T-helper 17 cell (primary cell): ENCODE data around the gene OR2L3. TPM values are rescaled to one million over a fixed set of nuclear protein-coding genes. Genes with fewer than 3 reads are reported as not detected.

Source experiments
- ATAC-seq: fragments of 150-1000 bp; cut with Tn5 transposase; 2 replicates; pipeline ENCODE4 v1.10.0; 2021; ENCODE audit warnings: mild to moderate bottlenecking, moderate library complexity
- DNase-seq, 3 donors: peaks; one replicate each; pipeline versions ENCODE4 v3.0.0 to v3.0.0-alpha.2; 2020 to 2021
- H3K9me3 ChIP-seq: one replicate; pipeline ENCODE4 v1.7.0; 2013; ENCODE audit warnings: low read length, mild to moderate bottlenecking; ENCODE audit not compliant: control insufficient read depth, poor library complexity, severe bottlenecking
- H3K27ac Mint-ChIP-seq: one replicate; pipeline ENCODE4 v1.8.0; 2022; ENCODE audit warnings: mild to moderate bottlenecking, moderate library complexity, mixed read lengths
- H3K27me3 Mint-ChIP-seq: one replicate; pipeline ENCODE4 v1.8.0; 2022; ENCODE audit warnings: mixed read lengths
- H3K36me3 Mint-ChIP-seq: one replicate; pipeline ENCODE4 v1.8.0; 2022; ENCODE audit warnings: low read depth, mixed read lengths
- H3K4me1 Mint-ChIP-seq: one replicate; pipeline ENCODE4 v1.8.0; 2022; ENCODE audit warnings: mild to moderate bottlenecking, mixed read lengths
- H3K4me3 Mint-ChIP-seq: one replicate; pipeline ENCODE4 v1.8.0; 2022; ENCODE audit warnings: mild to moderate bottlenecking, moderate library complexity, mixed read lengths
- total RNA-seq, 4 donors: library from RNA in 2 of 4; stranded (reverse) in 2 of 4; gene quantifications; one replicate each; pipeline ENCODE4 v1.2.3 and lab custom pipeline; 2022 to 2026

The OR2L3 gene, protein sequence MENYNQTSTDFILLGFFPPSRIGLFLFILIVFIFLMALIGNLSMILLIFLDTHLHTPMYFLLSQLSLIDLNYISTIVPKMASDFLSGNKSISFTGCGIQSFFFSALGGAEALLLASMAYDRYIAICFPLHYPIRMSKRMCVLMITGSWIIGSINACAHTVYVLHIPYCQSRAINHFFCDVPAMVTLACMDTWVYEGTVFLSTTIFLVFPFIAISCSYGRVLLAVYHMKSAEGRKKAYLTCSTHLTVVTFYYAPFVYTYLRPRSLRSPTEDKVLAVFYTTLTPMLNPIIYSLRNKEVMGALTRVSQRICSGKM
- total RNA-seq (not detected), total RNA-seq (lab: John Stamatoyannopoulos, UW) (0 reads per million in 2 donors)

DNA sequence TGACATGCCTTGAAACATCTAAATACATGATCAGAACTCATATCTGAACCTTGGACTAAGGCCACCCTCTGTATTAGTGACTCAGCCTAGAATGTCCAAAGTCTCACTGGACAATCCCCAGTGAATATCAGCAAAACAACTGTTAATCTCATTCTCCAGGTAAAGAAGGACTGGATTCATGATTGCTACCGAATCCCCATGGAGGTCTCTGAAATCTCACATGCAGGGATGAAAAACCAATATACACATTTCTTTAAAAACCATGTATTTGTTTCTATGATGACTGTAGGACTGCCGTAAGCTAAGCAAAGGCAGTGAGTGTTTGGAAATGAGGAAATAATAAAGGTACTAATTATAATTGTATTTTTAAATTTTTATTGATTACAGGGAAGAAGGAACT is at the start of gene OR2L3:
TSS of gene OR2L3 (plus strand) at position 301 of the 400 bp plus-strand sequence. CDS start 13,846 bp downstream, outside the sequence.
- Mint-ChIP-seq H3K36me3 (no peaks in the 10 kb centered on the region), H3K4me3 (no peak within 1 kb of the TSS), H3K27me3 (no peaks in the 10 kb centered on the region), H3K4me1 (no peaks in the 10 kb centered on the region), H3K27ac (no peak within 1 kb of the TSS)
- ATAC-seq (no peak), DNase-seq (no peak)
- H3K9me3 ChIP-seq: peaks cover 3% of the 10 kb centered on the region

DNA sequence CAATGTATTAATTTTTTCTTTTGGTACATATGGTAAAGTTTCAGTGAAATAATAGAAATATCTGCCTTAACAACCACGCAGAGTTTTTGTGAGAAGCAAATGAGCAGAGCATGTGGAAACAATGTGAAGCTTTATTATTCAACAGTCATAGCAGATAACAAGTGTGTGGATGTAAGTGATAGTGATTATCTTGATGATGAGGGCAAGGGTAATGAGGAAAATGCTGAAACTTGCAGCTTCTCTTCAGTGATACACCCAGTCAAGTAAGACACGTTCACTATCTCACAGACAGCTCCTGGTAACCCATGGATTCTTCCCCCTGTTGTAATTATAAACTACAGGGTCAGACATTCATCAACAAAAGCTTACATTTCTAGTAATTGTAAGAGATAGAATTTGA is 47.8 kb upstream of the OR2L3 start:
- H3K27ac Mint-ChIP-seq: no peak overlapping the region
- no peak for DNase-seq
- no peaks in the 10 kb centered on the region for H3K27me3 Mint-ChIP-seq
- peaks cover 3% of the 10 kb centered on the region for H3K36me3 Mint-ChIP-seq
- ATAC-seq: no peak
- no peak overlapping the region for H3K4me3 Mint-ChIP-seq
- H3K9me3 ChIP-seq: no peaks in the 10 kb centered on the region
- no peaks in the 10 kb centered on the region for H3K4me1 Mint-ChIP-seq

DNA sequence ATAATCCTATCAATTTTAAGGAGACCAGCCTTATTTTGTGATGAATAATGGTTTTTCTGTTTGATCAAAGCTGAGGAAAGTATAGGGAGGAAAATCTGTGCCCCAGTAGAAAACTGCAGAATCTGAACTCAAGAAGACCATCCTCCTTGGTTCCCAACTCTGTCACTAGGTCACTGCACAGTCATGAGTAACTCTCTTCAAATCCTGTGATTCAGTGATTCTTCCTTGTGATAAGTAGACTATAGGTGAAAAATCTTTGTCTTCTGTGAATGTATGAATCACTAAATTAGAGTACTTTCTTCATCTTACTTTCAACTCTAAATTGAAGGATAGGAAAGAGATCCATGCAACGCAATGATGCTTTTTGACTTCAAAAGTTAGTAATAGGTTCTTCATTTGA is 46.5 kb upstream of the OR2L3 start:
- no peak for DNase-seq
- H3K9me3 ChIP-seq: no peaks in the 10 kb centered on the region
- peaks cover 3% of the 10 kb centered on the region for H3K36me3 Mint-ChIP-seq
- H3K4me1 Mint-ChIP-seq: no peaks in the 10 kb centered on the region
- H3K27ac Mint-ChIP-seq: no peak overlapping the region
- no peaks in the 10 kb centered on the region for H3K27me3 Mint-ChIP-seq
- H3K4me3 Mint-ChIP-seq: no peak overlapping the region
- no peak for ATAC-seq

DNA sequence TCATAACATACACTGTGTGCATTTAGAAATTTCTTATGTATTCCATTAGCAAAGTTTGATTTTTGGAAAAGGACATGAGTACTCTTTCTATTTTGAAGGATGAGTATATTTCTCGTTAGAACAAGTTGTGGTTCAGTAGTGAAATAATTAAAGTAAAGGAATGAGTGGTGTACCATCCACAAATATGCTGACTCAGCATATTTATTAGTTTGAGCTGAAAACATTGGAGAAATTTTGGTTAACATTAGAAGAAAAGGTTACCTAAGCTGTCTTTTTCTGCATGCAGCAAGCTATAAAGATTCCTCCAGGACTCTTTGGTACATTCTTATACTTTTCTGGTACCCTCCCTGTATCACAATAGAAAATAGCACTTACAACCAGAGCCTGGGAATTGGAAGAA is 38.9 kb upstream of the OR2L3 start:
- ATAC-seq: no peak
- Mint-ChIP-seq H3K27ac (no peak overlapping the region), H3K4me1 (no peaks in the 10 kb centered on the region)

DNA sequence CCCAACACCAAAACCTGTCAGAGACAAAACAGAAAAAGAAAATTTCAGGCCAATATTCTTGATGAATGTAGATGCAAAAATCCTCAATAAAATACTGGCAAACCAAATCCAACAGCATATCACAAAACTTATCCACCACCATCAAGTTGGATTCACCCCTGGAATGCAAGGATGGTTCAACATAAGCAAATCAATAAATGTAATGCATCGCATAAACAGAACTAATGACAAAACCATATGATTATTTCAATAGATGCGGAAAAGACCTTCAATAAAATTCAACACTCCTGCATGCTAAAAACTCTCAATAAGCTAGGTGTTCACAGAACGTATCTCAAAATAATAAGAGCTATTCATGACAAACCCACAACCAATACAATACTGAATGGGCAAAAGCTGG is 37.0 kb upstream of the OR2L3 start:
- peaks cover 8% of the 10 kb centered on the region for H3K9me3 ChIP-seq
- Mint-ChIP-seq H3K4me3 (no peak overlapping the region), H3K27ac (no peak overlapping the region), H3K27me3 (no peaks in the 10 kb centered on the region), H3K36me3 (no peaks in the 10 kb centered on the region), H3K4me1 (no peaks in the 10 kb centered on the region)
- ATAC-seq (no peak), DNase-seq (no peak)

More for the DNA sequence above, 38.9 kb upstream of the OR2L3 start:
- Mint-ChIP-seq H3K4me3 (no peak overlapping the region), H3K27me3 (no peaks in the 10 kb centered on the region), H3K36me3 (peaks cover 3% of the 10 kb centered on the region)
- peaks cover 8% of the 10 kb centered on the region for H3K9me3 ChIP-seq
- DNase-seq: no peak

DNA sequence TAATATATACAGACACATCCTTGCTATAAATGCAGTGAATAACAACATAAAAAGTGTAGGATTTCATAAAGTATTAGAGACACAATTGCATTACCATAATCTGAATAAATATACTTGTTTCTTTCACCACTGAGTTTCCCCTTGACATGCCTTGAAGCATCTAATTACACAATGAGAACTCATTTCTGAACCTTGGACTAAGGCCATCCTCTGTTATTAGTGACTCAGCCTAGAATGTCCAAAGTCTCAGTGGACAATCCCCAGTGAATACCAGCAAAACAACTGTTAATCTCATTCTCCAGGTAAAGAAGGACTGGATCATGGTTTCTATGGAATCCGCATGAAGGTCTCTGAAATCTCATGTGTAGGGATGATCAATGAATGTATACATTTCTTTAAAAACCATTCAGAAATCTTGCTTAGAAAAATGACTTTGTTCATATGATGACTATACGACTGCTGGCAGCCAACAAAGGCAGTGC is 33.4 kb upstream of the OR2L3 start, which contains the start of gene OR2L5:
TSS of gene OR2L5 (plus strand) at position 432 of the 482 bp plus-strand sequence. CDS start 8,288 bp downstream, outside the sequence.
- ATAC-seq: no peak
- H3K27ac Mint-ChIP-seq: no peak within 1 kb of the TSS
- no peaks in the 10 kb centered on the region for H3K27me3 Mint-ChIP-seq
- no peaks in the 10 kb centered on the region for H3K36me3 Mint-ChIP-seq
- DNase-seq: no peak
- H3K4me1 Mint-ChIP-seq: no peaks in the 10 kb centered on the region
- peaks cover 5% of the 10 kb centered on the region for H3K9me3 ChIP-seq
- H3K4me3 Mint-ChIP-seq: no peak within 1 kb of the TSS

DNA sequence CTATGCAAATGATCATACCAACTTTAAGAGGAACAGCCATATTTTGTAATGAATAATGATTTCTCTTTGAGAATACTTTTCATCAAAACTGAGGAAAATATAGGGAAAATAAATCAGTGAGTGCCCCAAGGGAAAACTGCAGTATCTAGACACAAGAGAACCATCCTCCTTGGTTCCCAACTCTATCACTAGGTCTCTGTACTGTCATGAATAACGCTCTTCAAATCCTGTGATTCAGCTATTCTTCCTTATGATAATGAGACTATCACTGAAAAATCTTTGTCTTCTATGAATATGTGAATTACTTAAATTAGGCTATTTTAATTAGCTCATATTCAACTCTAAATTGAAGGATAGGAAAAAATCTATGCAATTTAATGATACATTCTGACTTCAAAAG is 30.8 kb upstream of the OR2L3 start:
- ATAC-seq (no peak), DNase-seq (no peak)
- no peak overlapping the region for H3K4me3 Mint-ChIP-seq
- H3K27me3 Mint-ChIP-seq: no peaks in the 10 kb centered on the region
- H3K9me3 ChIP-seq: no peaks in the 10 kb centered on the region
- no peaks in the 10 kb centered on the region for H3K36me3 Mint-ChIP-seq
- no peak overlapping the region for H3K27ac Mint-ChIP-seq
- no peaks in the 10 kb centered on the region for H3K4me1 Mint-ChIP-seq

DNA sequence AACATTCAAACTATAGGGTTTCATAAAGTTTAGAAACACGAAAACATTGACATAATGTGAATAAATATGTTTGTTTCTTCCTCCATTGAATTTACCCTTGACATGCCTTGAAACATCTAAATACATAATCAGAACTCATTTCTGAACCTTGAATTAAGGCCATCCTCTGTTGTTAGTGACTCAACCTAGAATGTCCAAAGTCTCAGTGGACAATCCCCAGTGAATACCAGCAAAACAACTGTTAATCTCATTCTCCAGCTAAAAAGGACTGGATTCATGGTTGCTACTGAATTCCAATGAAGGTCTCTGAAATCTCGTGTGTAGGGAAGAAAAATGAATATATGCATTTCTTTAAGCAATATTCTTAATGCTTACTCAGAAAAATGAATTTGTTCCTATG is 16.9 kb upstream of the OR2L3 start, which contains the start of gene OR2L2:
TSS of gene OR2L2 (plus strand) at position 301 of the 400 bp plus-strand sequence. CDS start 8,198 bp downstream, outside the sequence.
- Mint-ChIP-seq H3K36me3 (peaks cover 2% of the 10 kb centered on the region), H3K27ac (no peak within 1 kb of the TSS), H3K4me1 (no peaks in the 10 kb centered on the region), H3K4me3 (no peak within 1 kb of the TSS), H3K27me3 (no peaks in the 10 kb centered on the region)
- ATAC-seq (no peak), DNase-seq (no peak)
- peaks cover 3% of the 10 kb centered on the region for H3K9me3 ChIP-seq

DNA sequence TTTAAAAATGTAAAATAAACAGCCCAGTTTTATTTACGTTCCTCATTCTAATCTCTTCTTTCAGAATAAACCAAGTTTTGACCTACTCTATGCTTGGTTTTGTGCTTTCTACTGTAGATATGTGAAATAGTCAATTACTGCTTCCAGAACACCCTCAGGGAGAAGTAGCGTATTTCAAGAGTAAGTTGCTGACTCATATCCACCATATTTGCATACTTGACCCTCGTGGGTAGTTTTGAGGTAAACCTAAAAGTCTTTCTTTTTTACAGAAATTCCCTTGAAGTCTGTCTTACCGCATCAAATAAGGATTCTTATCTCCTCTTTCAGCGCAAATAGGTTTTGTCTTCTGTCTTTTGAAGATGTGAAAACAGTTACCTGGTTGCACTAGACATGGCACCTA is 1.4 kb upstream of the OR2L3 start:
- ATAC-seq (no peak), DNase-seq (no peak)
- H3K9me3 ChIP-seq: peaks cover 3% of the 10 kb centered on the region
- Mint-ChIP-seq H3K27ac (no peak overlapping the region), H3K4me1 (no peaks in the 10 kb centered on the region), H3K4me3 (no peak overlapping the region), H3K27me3 (no peaks in the 10 kb centered on the region), H3K36me3 (no peaks in the 10 kb centered on the region)

DNA sequence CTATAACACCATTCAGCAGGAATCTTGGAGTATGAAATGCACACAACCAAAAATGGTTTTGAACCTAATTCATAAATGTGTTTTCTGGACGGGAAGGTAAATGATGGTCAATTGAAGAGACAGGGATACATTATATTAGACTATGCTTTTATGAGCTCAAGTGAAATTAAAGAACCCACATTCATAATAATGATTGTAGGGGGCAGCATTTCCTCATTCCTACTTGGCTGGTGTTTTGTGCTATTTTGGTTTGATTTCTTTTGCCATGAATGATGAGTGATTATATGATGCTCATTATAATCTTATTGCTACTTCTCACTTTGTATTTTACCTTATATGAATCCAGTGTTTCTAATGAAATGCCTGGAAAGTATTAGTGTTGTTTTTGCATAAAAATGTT is 372 bp downstream of the OR2L3 start:
- DNase-seq (no peak), ATAC-seq (no peak)
- Mint-ChIP-seq H3K4me3 (no peak overlapping the region), H3K27ac (no peak overlapping the region), H3K36me3 (no peaks in the 10 kb centered on the region), H3K4me1 (no peaks in the 10 kb centered on the region), H3K27me3 (no peaks in the 10 kb centered on the region)
- H3K9me3 ChIP-seq: peaks cover 3% of the 10 kb centered on the region

DNA sequence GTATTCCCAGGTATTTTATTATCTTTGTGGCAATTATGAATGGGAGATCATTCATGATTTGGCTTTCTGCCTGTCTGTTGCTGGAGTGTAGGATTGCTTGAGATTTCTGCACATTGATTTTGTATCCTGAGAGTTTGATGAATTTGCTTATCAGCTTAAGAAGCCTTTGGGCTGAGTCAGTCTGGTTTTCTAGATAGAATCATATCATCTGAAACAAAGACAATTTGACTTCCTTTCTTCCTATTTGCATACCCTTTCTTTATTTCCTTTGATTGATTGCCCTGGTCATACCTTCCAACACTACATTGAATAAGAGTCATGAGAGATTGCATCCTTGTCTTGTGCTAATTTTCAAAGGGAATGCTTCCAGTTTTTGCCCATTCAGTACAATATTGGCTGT is 8.0 kb downstream of the OR2L3 start:
- Mint-ChIP-seq H3K36me3 (no peaks in the 10 kb centered on the region), H3K4me3 (no peak overlapping the region), H3K27me3 (no peaks in the 10 kb centered on the region), H3K27ac (no peak overlapping the region), H3K4me1 (no peaks in the 10 kb centered on the region)
- ATAC-seq (no peak), DNase-seq (no peak)
- H3K9me3 ChIP-seq: no peaks in the 10 kb centered on the region

DNA sequence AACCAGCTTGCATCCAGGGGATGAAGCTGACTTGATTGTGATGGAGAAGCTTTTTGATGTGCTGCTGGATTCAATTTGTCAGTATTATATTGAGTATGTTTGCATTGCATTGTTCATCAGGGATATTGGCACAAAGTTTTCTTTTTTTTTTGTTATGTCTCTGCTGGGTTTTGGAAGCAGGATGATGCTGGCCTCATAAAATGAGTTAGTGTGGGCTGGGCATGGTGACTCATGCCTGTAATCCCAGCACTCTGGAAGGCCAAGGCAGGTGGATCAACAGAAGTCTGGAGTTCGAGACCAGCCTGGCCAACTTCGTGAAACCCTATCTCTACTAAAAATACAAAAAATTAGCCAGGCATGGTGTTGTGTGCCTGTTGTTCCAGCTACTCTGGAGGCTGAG is 8.6 kb downstream of the OR2L3 start:
- ATAC-seq: no peak
- Mint-ChIP-seq H3K27me3 (no peaks in the 10 kb centered on the region), H3K36me3 (no peaks in the 10 kb centered on the region), H3K4me1 (no peaks in the 10 kb centered on the region), H3K27ac (no peak overlapping the region), H3K4me3 (no peak overlapping the region)
- no peaks in the 10 kb centered on the region for H3K9me3 ChIP-seq
- DNase-seq: no peak

DNA sequence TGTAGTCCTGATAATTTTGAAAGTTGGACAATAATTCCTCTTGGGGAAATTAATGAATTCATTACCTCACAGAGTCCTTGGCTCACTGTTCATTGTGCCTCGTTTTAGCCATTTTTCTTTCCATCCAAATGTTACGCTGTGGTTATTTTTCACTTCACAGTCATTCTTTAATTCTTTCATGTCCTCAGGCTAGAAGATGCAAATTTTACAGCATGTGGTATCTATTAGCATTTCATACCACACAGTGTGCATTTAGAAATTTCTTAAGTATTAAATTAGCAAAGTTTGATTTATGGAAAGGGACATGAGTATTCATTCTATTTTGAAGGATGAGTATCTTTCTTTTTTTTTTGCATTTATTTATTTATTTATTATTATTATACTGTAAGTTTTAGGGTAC is 18.4 kb downstream of the OR2L3 start:
- no peaks in the 10 kb centered on the region for H3K27me3 Mint-ChIP-seq
- no peak overlapping the region for H3K27ac Mint-ChIP-seq
- H3K4me3 Mint-ChIP-seq: no peak overlapping the region
- no peaks in the 10 kb centered on the region for H3K9me3 ChIP-seq
- no peaks in the 10 kb centered on the region for H3K36me3 Mint-ChIP-seq
- H3K4me1 Mint-ChIP-seq: no peaks in the 10 kb centered on the region
- DNase-seq (no peak), ATAC-seq (no peak)

DNA sequence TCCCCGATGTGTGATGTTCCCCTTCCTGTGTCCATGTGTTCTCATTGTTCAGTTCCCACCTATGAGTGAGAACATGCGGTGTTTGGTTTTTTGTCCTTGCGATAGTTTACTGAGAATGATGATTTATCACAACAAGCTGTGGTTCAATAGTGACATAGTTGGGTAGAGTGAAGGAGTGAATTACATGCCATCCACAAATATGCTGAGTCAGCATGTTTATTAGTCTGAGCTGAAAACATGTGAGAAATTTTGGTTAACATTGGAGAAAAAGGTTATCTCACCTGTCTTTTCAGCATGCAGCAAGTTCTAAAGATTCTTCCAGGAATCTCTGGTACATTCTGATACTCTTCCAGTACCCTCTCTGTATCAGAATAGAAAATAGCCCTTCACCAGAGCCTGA is 19.0 kb downstream of the OR2L3 start:
- ATAC-seq: no peak
- no peaks in the 10 kb centered on the region for H3K4me1 Mint-ChIP-seq

More for the DNA sequence above, 19.0 kb downstream of the OR2L3 start:
- H3K9me3 ChIP-seq: no peaks in the 10 kb centered on the region
- Mint-ChIP-seq H3K36me3 (no peaks in the 10 kb centered on the region), H3K27ac (no peak overlapping the region), H3K4me3 (no peak overlapping the region), H3K27me3 (no peaks in the 10 kb centered on the region)
- no peak for DNase-seq
